Vagina (tissue), 2 donors: ENCODE measurements around the gene SLF2.

Source experiments
- CTCF ChIP-seq, 3 experiments: fragments of 450-650 bp in 2 of 3; fragments of 200-600 bp in 1 of 3; sonication (generic) in 1 of 3; IDR thresholded peaks; one replicate each; pipeline ENCODE4 v1.5.1; 2017 to 2019; ENCODE audit warnings: antibody characterized with exemption in 3 of 3, mild to moderate bottlenecking in 2 of 3, moderate library complexity in 2 of 3
- POLR2A ChIP-seq, 2 donors: fragments of 450-650 bp; IDR thresholded peaks; one replicate each; pipeline ENCODE4 v1.6.1; 2017; ENCODE audit warnings: antibody characterized with exemption in 2 of 2, mild to moderate bottlenecking in 2 of 2, moderate library complexity in 2 of 2
- POLR2AphosphoS5 ChIP-seq, 2 donors: sonication (generic); formaldehyde crosslinking; IDR thresholded peaks; one replicate each; pipeline ENCODE4 v1.9.0; 2017; ENCODE audit warnings: antibody characterized with exemption in 2 of 2, mild to moderate bottlenecking in 2 of 2, low read depth in 1 of 2; ENCODE audit not compliant: insufficient read depth in 1 of 2

- TF ChIP-seq CTCF (IDR thresholded peaks at IDR 0.05) (no peak), POLR2A (IDR thresholded peaks at IDR 0.05) (no peak), POLR2AphosphoS5 (IDR thresholded peaks at IDR 0.05; ENCODE audit: insufficient read depth in 1 of 2, low read depth in 1 of 2) (no peak)
These were observed 99.0 kb downstream of the SLF2 start for GRCh38 chr10:101011517-101012423.
